ENCODE measurements around the gene ALG10B.
"Not testable (repeated sequence)": the region's sequence is repeated elsewhere in the genome, so short reads cannot be mapped to it uniquely, and the experiment has no call there.

ALG10B gene

GRCh38 chr12:38291160-38291559 is 25.4 kb upstream of the ALG10B start:
- no peak for DNase-seq (ENCODE audit: low spot score)
- in situ Hi-C loops (cut with MboI; ENCODE audit: low sequenced_read_pairs, unreplicated experiment), result no loop called here
- TF ChIP-seq CTCF (IDR thresholded peaks at IDR 0.05; ENCODE audit: borderline replicate concordance, control extremely low read depth, extremely low read depth, insufficient read depth, missing control alignments), result no peak

- in situ Hi-C loops (cut with MboI; ENCODE audit: low sequenced_read_pairs, unreplicated experiment), result loop anchor here (25.0 kb wide), 1 partner anchor 166 kb away; no protein-coding TSS in a partner anchor
Measured at GRCh38 chr12:38302972-38303371, 13.6 kb upstream of the ALG10B start.

GRCh38 chr12:38321966-38322365 is 5.4 kb downstream of the ALG10B start:
- in situ Hi-C loops (cut with MboI; ENCODE audit: low sequenced_read_pairs, unreplicated experiment), result loop anchor here (25.0 kb wide), 1 partner anchor 185 kb away; no protein-coding TSS in a partner anchor
- not testable (repeated sequence) for DNase-seq (ENCODE audit: low spot score)

More at GRCh38 chr12:38302972-38303371, 13.6 kb upstream of the ALG10B start:
- not testable (repeated sequence) for DNase-seq (ENCODE audit: low spot score)

- in situ Hi-C loops (cut with MboI; ENCODE audit: low sequenced_read_pairs, unreplicated experiment), result loop anchor here (25.0 kb wide), 3 partner anchors 188 to 937 kb away; no protein-coding TSS in a partner anchor
- no peak for TF ChIP-seq CTCF (IDR thresholded peaks at IDR 0.05; ENCODE audit: borderline replicate concordance, control extremely low read depth, extremely low read depth, insufficient read depth, missing control alignments)
- DNase-seq (ENCODE audit: low spot score), result no peak
Measured at GRCh38 chr12:38324912-38325311, 8.3 kb downstream of the ALG10B start.

- in situ Hi-C loops (cut with MboI; ENCODE audit: low sequenced_read_pairs, unreplicated experiment), result loop anchor here (25.0 kb wide), 2 partner anchors 360 to 935 kb away; no protein-coding TSS in a partner anchor
- DNase-seq (ENCODE audit: low spot score), result no peak
- no peak for TF ChIP-seq CTCF (IDR thresholded peaks at IDR 0.05; ENCODE audit: borderline replicate concordance, control extremely low read depth, extremely low read depth, insufficient read depth, missing control alignments)
Measured at GRCh38 chr12:38327356-38327755, 10.8 kb downstream of the ALG10B start.

- peak; percentile 14 for TF ChIP-seq CTCF (IDR thresholded peaks at IDR 0.05; ENCODE audit: borderline replicate concordance, control extremely low read depth, extremely low read depth, insufficient read depth, missing control alignments)
- peak; percentile 21 for DNase-seq (ENCODE audit: low spot score)
- in situ Hi-C loops (cut with MboI; ENCODE audit: low sequenced_read_pairs, unreplicated experiment), result loop anchor here (25.0 kb wide), 2 partner anchors 359 to 934 kb away; no protein-coding TSS in a partner anchor
Measured at GRCh38 chr12:38328306-38328895, 11.8 kb downstream of the ALG10B start.

GRCh38 chr12:38330414-38330813 is 13.8 kb downstream of the ALG10B start:
- in situ Hi-C loops (cut with MboI; ENCODE audit: low sequenced_read_pairs, unreplicated experiment), result loop anchor here (10.0 to 25.0 kb wide), 3 partner anchors 357 to 932 kb away; partner anchors contain the start of gene CPNE8

GRCh38 chr12:38332814-38333213 is 16.2 kb downstream of the ALG10B start:
- no peak for TF ChIP-seq CTCF (IDR thresholded peaks at IDR 0.05; ENCODE audit: borderline replicate concordance, control extremely low read depth, extremely low read depth, insufficient read depth, missing control alignments)
- in situ Hi-C loops (cut with MboI; ENCODE audit: low sequenced_read_pairs, unreplicated experiment), result loop anchor here (10.0 to 25.0 kb wide), 3 partner anchors 354 to 929 kb away; partner anchors contain the start of gene CPNE8
- no peak for DNase-seq (ENCODE audit: low spot score)

More at GRCh38 chr12:38330414-38330813, 13.8 kb downstream of the ALG10B start:
- not testable (repeated sequence) for DNase-seq (ENCODE audit: low spot score)
